WTC11 (cell line): ENCODE data around the gene TMEM54. TPM values are rescaled to one million over a fixed set of nuclear protein-coding genes. Genes with fewer than 3 reads are reported as not detected.

Experiments
- ATAC-seq: fragments of 200-7000 bp; cut with Tn5 transposase; 2 replicates; pipeline ENCODE4 v1.10.0; 2021; ENCODE audit warnings: mild to moderate bottlenecking, moderate library complexity
- CTCF ChIA-PET: fragments of 300-600 bp; sonication (Branson Sonifier 250); formaldehyde crosslinking; loops from one replicate; lab custom pipeline; 2021; ENCODE audit warnings: antibody characterized with exemption; lab: Charles Lee
- POLR2A ChIA-PET: fragments of 350-600 bp; sonication (Branson Sonifier 250); formaldehyde crosslinking; loops from one replicate; lab custom pipeline; 2021; ENCODE audit warnings: antibody characterized with exemption; lab: Charles Lee
- DNase-seq: peaks from one replicate; pipeline ENCODE4 v3.0.0; 2021; ENCODE audit warnings: low spot score
- H3K27ac Mint-ChIP-seq: 2 replicates; pipeline ENCODE4 v1.8.0; 2021; ENCODE audit warnings: mixed read lengths
- H3K27me3 Mint-ChIP-seq: 2 replicates; pipeline ENCODE4 v1.8.0; 2021; ENCODE audit warnings: low read depth, mild to moderate bottlenecking, moderate library complexity, mixed read lengths
- H3K36me3 Mint-ChIP-seq: 2 replicates; pipeline ENCODE4 v1.8.0; 2021; ENCODE audit warnings: mixed read lengths
- H3K4me1 Mint-ChIP-seq: 2 replicates; pipeline ENCODE4 v1.8.0; 2022; ENCODE audit warnings: mixed read lengths
- H3K4me3 Mint-ChIP-seq: 2 replicates; pipeline ENCODE4 v1.8.0; 2021; ENCODE audit warnings: mild to moderate bottlenecking, moderate library complexity, mixed read lengths
- H3K9me3 Mint-ChIP-seq: 2 replicates; pipeline ENCODE4 v1.8.0; 2021; ENCODE audit warnings: mixed read lengths
- CREM ChIP-seq: sonication (generic); formaldehyde crosslinking; IDR thresholded peaks from 2 replicates; pipeline ENCODE4 v1.8.1; 2022; ENCODE audit warnings: mild to moderate bottlenecking, missing genetic modification reagents, moderate library complexity
- E2F5 ChIP-seq: sonication (generic); formaldehyde crosslinking; IDR thresholded peaks from 2 replicates; pipeline ENCODE4 v1.8.1; 2022; ENCODE audit warnings: mild to moderate bottlenecking, moderate library complexity, missing genetic modification reagents
- FOXK1 ChIP-seq: sonication (generic); formaldehyde crosslinking; IDR thresholded peaks from 2 replicates; pipeline ENCODE4 v1.8.0; 2022; ENCODE audit warnings: mild to moderate bottlenecking, moderate library complexity, missing genetic modification reagents
- GABPB1 ChIP-seq: sonication (generic); formaldehyde crosslinking; IDR thresholded peaks from 2 replicates; pipeline ENCODE4 v1.8.1; 2023; ENCODE audit warnings: mild to moderate bottlenecking, missing genetic modification reagents
- HMGA2 ChIP-seq: fragments of 250-450 bp; sonication (Bioruptor Pico); IDR thresholded peaks from 2 replicates; pipeline ENCODE4 v1.4.0; 2021; ENCODE audit warnings: mild to moderate bottlenecking, moderate library complexity
- IRF1 ChIP-seq: sonication (generic); formaldehyde crosslinking; IDR thresholded peaks from 2 replicates; pipeline ENCODE4 v1.8.0; 2023; ENCODE audit warnings: missing genetic modification reagents
- JUN ChIP-seq: sonication (generic); formaldehyde crosslinking; IDR thresholded peaks from 2 replicates; pipeline ENCODE4 v1.8.0; 2023; ENCODE audit warnings: mild to moderate bottlenecking, missing genetic modification reagents
- MXD4 ChIP-seq: fragments of 250-450 bp; sonication (Bioruptor Pico); IDR thresholded peaks from 2 replicates; pipeline ENCODE4 v1.8.0; 2021; ENCODE audit warnings: mild to moderate bottlenecking, moderate library complexity, borderline replicate concordance
- NFYB ChIP-seq: sonication (generic); formaldehyde crosslinking; conservative IDR thresholded peaks from 2 replicates; pipeline ENCODE4 v1.8.0; 2022; ENCODE audit warnings: low read depth, missing genetic modification reagents
- NR2C2 ChIP-seq: sonication (generic); formaldehyde crosslinking; IDR thresholded peaks from 2 replicates; pipeline ENCODE4 v1.8.0; 2022; ENCODE audit warnings: mild to moderate bottlenecking, missing genetic modification reagents
- PRDM15 ChIP-seq: sonication (generic); formaldehyde crosslinking; IDR thresholded peaks from 2 replicates; pipeline ENCODE4 v1.8.0; 2022; ENCODE audit warnings: missing genetic modification reagents
- RORB ChIP-seq: fragments of 250-450 bp; sonication (Bioruptor Pico); IDR thresholded peaks from 2 replicates; pipeline ENCODE4 v1.9.0; 2021; ENCODE audit warnings: mild to moderate bottlenecking
- SOX15 ChIP-seq: fragments of 250-450 bp; sonication (Bioruptor Pico); IDR thresholded peaks from 2 replicates; pipeline ENCODE4 v1.9.0; 2021; ENCODE audit warnings: mild to moderate bottlenecking
- SP1 ChIP-seq: sonication (generic); formaldehyde crosslinking; conservative IDR thresholded peaks from 2 replicates; pipeline ENCODE4 v1.8.1; 2022; ENCODE audit warnings: missing genetic modification reagents
- ZNF317 ChIP-seq: sonication (generic); formaldehyde crosslinking; IDR thresholded peaks from 2 replicates; pipeline ENCODE4 v1.8.1; 2023; ENCODE audit warnings: low read depth, mild to moderate bottlenecking, moderate library complexity, missing genetic modification reagents, borderline replicate concordance
- ZNF396 ChIP-seq: fragments of 250-450 bp; sonication (Bioruptor Pico); IDR thresholded peaks from 2 replicates; pipeline ENCODE4 v1.8.0; 2021; ENCODE audit warnings: mild to moderate bottlenecking, moderate library complexity, borderline replicate concordance
- ZNF512 ChIP-seq: sonication (generic); formaldehyde crosslinking; IDR thresholded peaks from 2 replicates; pipeline ENCODE4 v1.8.1; 2022; ENCODE audit warnings: missing genetic modification reagents, borderline replicate concordance
- ZNF532 ChIP-seq: fragments of 250-450 bp; sonication (Bioruptor Pico); IDR thresholded peaks from 2 replicates; pipeline ENCODE4 v1.9.0; 2021; ENCODE audit warnings: mild to moderate bottlenecking, borderline replicate concordance
- total RNA-seq: library from RNA; stranded (reverse); gene quantifications from 3 replicates; pipeline ENCODE4 v1.2.3, GENCODE V29; 2021

TMEM54 gene
- total RNA-seq, 1 experiment from 2014 or later: 20.7 TPM

GRCh38 chr1:32864375-32865019, 36.7 kb downstream of the TMEM54 start:
- POLR2A ChIA-PET: no interaction called here
- DNase-seq: no peak
- CTCF ChIA-PET: interaction anchor here (2.8 kb wide), 1 partner anchor 12 kb away, joined by 14 read pairs; no protein-coding TSS in a partner anchor
- TF ChIP-seq HMGA2 (CRISPR knock-in tag) (no peak), FOXK1 (no peak), ZNF532 (no peak), CREM (CRISPR knock-in tag) (no peak), ZNF396 (CRISPR knock-in tag) (no peak), SP1 (no peak), ZNF317 (no peak), GABPB1 (CRISPR knock-in tag) (no peak), ZNF512 (CRISPR knock-in tag) (no peak)
- Mint-ChIP-seq H3K27me3 (peaks cover 16% of the 10 kb centered on the region), H3K36me3 (peaks cover 6% of the 10 kb centered on the region), H3K4me1 (peaks cover 4% of the 10 kb centered on the region), H3K9me3 (no peaks in the 10 kb centered on the region), H3K27ac (no peak overlapping the region), H3K4me3 (no peak overlapping the region)
- ATAC-seq: no peak

- Mint-ChIP-seq H3K4me3 (no peak overlapping the region), H3K27ac (no peak overlapping the region), H3K27me3 (peaks cover 10% of the 10 kb centered on the region)
- no peak for TF ChIP-seq SOX15 (CRISPR knock-in tag)
- TF ChIP-seq ZNF532: no peak
- no peak for TF ChIP-seq MXD4 (CRISPR knock-in tag)
- TF ChIP-seq E2F5 (CRISPR knock-in tag): no peak
- TF ChIP-seq NFYB: no peak
- TF ChIP-seq PRDM15: no peak
- TF ChIP-seq IRF1: no peak
- no peak for TF ChIP-seq JUN
- TF ChIP-seq RORB (CRISPR knock-in tag): no peak
- TF ChIP-seq NR2C2 (CRISPR knock-in tag): no peak
These were observed 37.3 kb downstream of the TMEM54 start for GRCh38 chr1:32863881-32864245.

More at GRCh38 chr1:32863881-32864245, 37.3 kb downstream of the TMEM54 start:
- POLR2A ChIA-PET: no interaction called here
- ATAC-seq (no peak), DNase-seq (no peak)
- H3K9me3 Mint-ChIP-seq: no peaks in the 10 kb centered on the region
- H3K4me1 Mint-ChIP-seq: no peaks in the 10 kb centered on the region; the same call in 1 of the 2 replicates
- CTCF ChIA-PET: interaction anchor here (1.1 to 2.8 kb wide), 2 partner anchors 9 to 12 kb away, joined by 5 to 14 read pairs; no protein-coding TSS in a partner anchor
- peaks cover 6% of the 10 kb centered on the region for H3K36me3 Mint-ChIP-seq
